MM.1S (cell line): ENCODE data around the gene ALDH1L2.

Experiments
- DNase-seq: peaks from one replicate; pipeline ENCODE4 v3.0.0-alpha.2; 2015
- H2AFZ ChIP-seq: fragments of 300-600 bp; sonication (generic); 2 replicates; pipeline ENCODE4 v1.6.0; 2016; ENCODE audit warnings: antibody characterized with exemption, low read length
- H3F3A ChIP-seq: fragments of 300-600 bp; sonication (generic); 2 replicates; pipeline ENCODE4 v1.6.1; 2016; ENCODE audit warnings: mild to moderate bottlenecking, antibody characterized with exemption, low read length, moderate library complexity, mixed read lengths; ENCODE audit not compliant: insufficient read depth
- H3K27ac ChIP-seq: fragments of 300-600 bp; sonication (generic); 2 replicates; pipeline ENCODE4 v1.5.1; 2016; ENCODE audit warnings: mild to moderate bottlenecking, low read length
- H3K27me3 ChIP-seq: fragments of 300-600 bp; sonication (generic); replicated peaks from 2 replicates; pipeline ENCODE4 v1.6.0; 2016; ENCODE audit warnings: low read length; ENCODE audit not compliant: insufficient read depth
- H3K36me3 ChIP-seq: fragments of 300-600 bp; sonication (generic); replicated peaks from 2 replicates; pipeline ENCODE4 v1.6.1; 2016; ENCODE audit warnings: mild to moderate bottlenecking, low read length, mixed read lengths; ENCODE audit not compliant: insufficient read depth
- H3K4me1 ChIP-seq: fragments of 300-600 bp; sonication (generic); 2 replicates; pipeline ENCODE4 v1.6.1; 2016; ENCODE audit warnings: low read length, mixed read lengths
- H3K4me2 ChIP-seq: fragments of 300-600 bp; sonication (generic); 2 replicates; pipeline ENCODE4 v1.6.0; 2016; ENCODE audit warnings: low read depth, low read length
- H3K4me3 ChIP-seq: fragments of 300-600 bp; sonication (generic); 2 replicates; pipeline ENCODE4 v1.5.1; 2016; ENCODE audit warnings: low read length, mixed read lengths
- H3K79me2 ChIP-seq: fragments of 300-600 bp; sonication (generic); 2 replicates; pipeline ENCODE4 v1.6.1; 2016; ENCODE audit warnings: mixed run types, low read length, mixed read lengths
- H3K9ac ChIP-seq: fragments of 300-600 bp; sonication (generic); 2 replicates; pipeline ENCODE4 v1.6.1; 2016; ENCODE audit warnings: low read length, mixed read lengths
- H3K9me2 ChIP-seq: fragments of 300-600 bp; sonication (generic); replicated peaks from 2 replicates; pipeline ENCODE4 v1.6.1; 2016; ENCODE audit warnings: mild to moderate bottlenecking, low read length, mixed read lengths; ENCODE audit not compliant: insufficient read depth
- H3K9me3 ChIP-seq: fragments of 300-600 bp; sonication (generic); replicated peaks from 2 replicates; pipeline ENCODE4 v1.6.1; 2016; ENCODE audit warnings: mild to moderate bottlenecking, low read length, mixed read lengths; ENCODE audit not compliant: insufficient read depth
- H4K20me1 ChIP-seq: fragments of 300-600 bp; sonication (generic); 2 replicates; pipeline ENCODE4 v1.6.1; 2016; ENCODE audit warnings: mild to moderate bottlenecking, low read length, moderate library complexity, mixed read lengths; ENCODE audit not compliant: insufficient read depth
- CTCF ChIP-seq: fragments of 300-600 bp; sonication (generic); IDR thresholded peaks from 2 replicates; pipeline ENCODE4 v1.5.1; 2016; ENCODE audit warnings: antibody characterized with exemption, low read length, mixed read lengths
- EZH2 ChIP-seq: fragments of 300-600 bp; sonication (generic); optimal IDR thresholded peaks from 2 replicates; pipeline ENCODE3; 2017; ENCODE audit warnings: low read depth, mild to moderate bottlenecking, antibody characterized with exemption, low read length, mixed read lengths
- EZH2phosphoT487 ChIP-seq: fragments of 300-600 bp; sonication (generic); IDR thresholded peaks from 2 replicates; pipeline ENCODE4 v1.6.1; 2018; ENCODE audit warnings: antibody characterized with exemption, low read length

ALDH1L2 gene

GRCh38 chr12:105078712-105079570 is 5.3 kb downstream of the ALDH1L2 start:
- Histone ChIP-seq H3K4me1 (peaks cover 10% of the 10 kb centered on the region), H3F3A (no peaks in the 10 kb centered on the region), H3K36me3 (no peaks in the 10 kb centered on the region), H3K27ac (no peak overlapping the region), H3K4me3 (no peak overlapping the region), H3K27me3 (no peaks in the 10 kb centered on the region), H3K79me2 (peaks cover 21% of the 10 kb centered on the region), H3K4me2 (no peak overlapping the region), H3K9me2 (no peaks in the 10 kb centered on the region), H2AFZ (no peak overlapping the region), H3K9ac (no peak overlapping the region), H3K9me3 (no peaks in the 10 kb centered on the region), H4K20me1 (no peaks in the 10 kb centered on the region)
- no peak for TF ChIP-seq EZH2phosphoT487
- no peak for TF ChIP-seq CTCF
- no peak for TF ChIP-seq EZH2
- DNase-seq: no peak

GRCh38 chr12:105077435-105077834 is 6.8 kb downstream of the ALDH1L2 start:
- H3K79me2 ChIP-seq: peaks cover 12% of the 10 kb centered on the region; the same call in 1 of the 2 replicates
- H2AFZ ChIP-seq: no peak overlapping the region
- DNase-seq: no peak
- H3F3A ChIP-seq: peaks cover 6% of the 10 kb centered on the region
- no peaks in the 10 kb centered on the region for H3K36me3 ChIP-seq
- no peak overlapping the region for H3K9ac ChIP-seq
- H3K4me2 ChIP-seq: no peak overlapping the region
- no peaks in the 10 kb centered on the region for H3K9me2 ChIP-seq
- H4K20me1 ChIP-seq: no peaks in the 10 kb centered on the region
- H3K9me3 ChIP-seq: no peaks in the 10 kb centered on the region
- peaks cover 15% of the 10 kb centered on the region for H3K4me1 ChIP-seq
- no peak overlapping the region for H3K27ac ChIP-seq
- no peaks in the 10 kb centered on the region for H3K27me3 ChIP-seq
- no peak for TF ChIP-seq CTCF
- no peak for TF ChIP-seq EZH2
- no peak for TF ChIP-seq EZH2phosphoT487
- H3K4me3 ChIP-seq: no peak overlapping the region

DNA sequence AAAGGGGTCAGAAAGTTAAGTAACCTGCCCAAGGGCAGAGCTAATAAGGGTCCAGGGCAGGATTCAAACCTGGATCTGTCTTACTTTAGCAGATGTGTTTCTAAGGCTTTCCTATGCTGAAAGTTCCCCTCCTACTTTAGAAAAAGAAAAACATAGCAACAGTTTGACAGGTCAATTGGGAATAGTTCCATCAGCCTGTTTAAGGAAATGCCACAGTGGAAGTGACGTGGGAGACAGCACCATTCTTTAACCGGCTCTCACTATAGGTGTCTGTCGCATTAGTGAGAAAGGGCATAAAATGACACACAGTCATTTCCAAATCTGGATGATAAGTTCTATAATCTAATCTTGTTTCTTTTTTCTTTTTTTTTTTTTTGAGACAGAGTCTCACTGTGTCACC is 7.3 kb downstream of the ALDH1L2 start:
- DNase-seq: no peak
- no peaks in the 10 kb centered on the region for H4K20me1 ChIP-seq
- H3K79me2 ChIP-seq: 0 out of 2 replicates have a peak, but pooled peaks cover 7% of the 10 kb centered on the region
- no peaks in the 10 kb centered on the region for H3K36me3 ChIP-seq
- no peaks in the 10 kb centered on the region for H3K9me3 ChIP-seq
- H3K9ac ChIP-seq: no peak overlapping the region
- H3F3A ChIP-seq: peaks cover 6% of the 10 kb centered on the region
- H3K27ac ChIP-seq: no peak overlapping the region
- H3K4me3 ChIP-seq: no peak overlapping the region
- peaks cover 18% of the 10 kb centered on the region for H3K4me1 ChIP-seq
- no peaks in the 10 kb centered on the region for H3K27me3 ChIP-seq
- no peak overlapping the region for H2AFZ ChIP-seq
- no peaks in the 10 kb centered on the region for H3K9me2 ChIP-seq
- H3K4me2 ChIP-seq: no peak overlapping the region
- TF ChIP-seq EZH2phosphoT487: no peak

DNA sequence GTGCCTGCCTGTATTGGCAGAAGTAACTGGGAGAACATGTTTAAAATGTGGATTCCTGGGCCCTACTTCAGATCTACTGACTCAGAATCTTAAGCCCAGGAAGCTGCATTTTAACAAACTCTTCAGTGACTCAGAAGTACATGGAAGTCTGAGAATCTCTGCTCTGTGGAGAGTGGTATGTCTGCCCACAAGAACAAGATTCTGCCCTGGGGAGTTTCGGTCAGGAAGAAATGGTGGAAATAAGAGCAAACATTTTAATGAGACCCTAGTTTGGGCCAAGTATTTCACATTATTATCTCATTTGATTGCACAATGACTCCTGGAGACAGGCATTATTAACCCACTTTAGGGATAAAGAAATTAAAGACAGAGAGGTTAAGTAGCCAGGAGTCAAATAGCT is 8.2 kb downstream of the ALDH1L2 start:
- Histone ChIP-seq H3K9me2 (no peaks in the 10 kb centered on the region), H3K27me3 (no peaks in the 10 kb centered on the region), H4K20me1 (no peaks in the 10 kb centered on the region), H3K4me1 (peaks cover 18% of the 10 kb centered on the region), H3K9ac (no peak overlapping the region), H3K9me3 (no peaks in the 10 kb centered on the region), H3F3A (peaks cover 6% of the 10 kb centered on the region), H3K36me3 (no peaks in the 10 kb centered on the region), H3K27ac (no peak overlapping the region), H3K79me2 (0 out of 2 replicates have a peak, but pooled peaks cover 3% of the 10 kb centered on the region), H2AFZ (no peak overlapping the region), H3K4me3 (no peak overlapping the region), H3K4me2 (no peak overlapping the region)
- no peak for TF ChIP-seq CTCF
- no peak for TF ChIP-seq EZH2phosphoT487
- TF ChIP-seq EZH2: no peak
- no peak for DNase-seq
